HEK293 (cell line): ENCODE measurements around the gene STX10.

Experiments used
- FEZF1 ChIP-seq: fragments of 450-650 bp; formaldehyde crosslinking; IDR thresholded peaks from 2 replicates; pipeline ENCODE4 v1.5.1; 2016; ENCODE audit warnings: missing biosample characterization, missing genetic modification characterization
- KLF16 ChIP-seq: fragments of 450-650 bp; formaldehyde crosslinking; IDR thresholded peaks from 2 replicates; pipeline ENCODE4 v1.5.1; 2017; ENCODE audit warnings: missing biosample characterization, missing genetic modification characterization
- KLF17 ChIP-seq: fragments of 450-650 bp; formaldehyde crosslinking; IDR thresholded peaks from 2 replicates; pipeline ENCODE4 v1.5.1; 2016; ENCODE audit warnings: missing biosample characterization, missing genetic modification characterization
- WT1 ChIP-seq: fragments of 450-650 bp; formaldehyde crosslinking; IDR thresholded peaks from 2 replicates; pipeline ENCODE4 v1.5.1; 2016; ENCODE audit warnings: missing biosample characterization, missing genetic modification characterization
- ZBTB20 ChIP-seq: fragments of 450-650 bp; formaldehyde crosslinking; IDR thresholded peaks from 2 replicates; pipeline ENCODE4 v1.5.1; 2016; ENCODE audit warnings: missing biosample characterization, missing genetic modification characterization
- ZBTB21 ChIP-seq: fragments of 450-650 bp; formaldehyde crosslinking; IDR thresholded peaks from 2 replicates; pipeline ENCODE4 v1.5.1; 2017; ENCODE audit warnings: missing biosample characterization, missing genetic modification characterization
- ZBTB49 ChIP-seq: fragments of 450-650 bp; formaldehyde crosslinking; IDR thresholded peaks from 2 replicates; pipeline ENCODE4 v1.5.1; 2016; ENCODE audit warnings: missing biosample characterization, missing genetic modification characterization, low read depth
- ZFP69B ChIP-seq: fragments of 450-650 bp; formaldehyde crosslinking; IDR thresholded peaks from 2 replicates; pipeline ENCODE4 v1.5.1; 2016; ENCODE audit warnings: missing biosample characterization, missing genetic modification characterization
- ZNF155 ChIP-seq: fragments of 450-650 bp; formaldehyde crosslinking; IDR thresholded peaks from 2 replicates; pipeline ENCODE4 v1.5.1; 2016; ENCODE audit warnings: missing biosample characterization, missing genetic modification characterization
- ZNF2 ChIP-seq: fragments of 450-650 bp; formaldehyde crosslinking; IDR thresholded peaks from 2 replicates; pipeline ENCODE4 v1.5.1; 2016; ENCODE audit warnings: missing biosample characterization, missing genetic modification characterization
- ZNF266 ChIP-seq: fragments of 450-650 bp; formaldehyde crosslinking; IDR thresholded peaks from 2 replicates; pipeline ENCODE4 v1.5.1; 2016; ENCODE audit warnings: missing biosample characterization, missing genetic modification characterization, low read depth
- ZNF324 ChIP-seq: fragments of 450-650 bp; formaldehyde crosslinking; IDR thresholded peaks from 2 replicates; pipeline ENCODE4 v1.5.1; 2016; ENCODE audit warnings: missing biosample characterization, missing genetic modification characterization
- ZNF391 ChIP-seq: fragments of 450-650 bp; formaldehyde crosslinking; IDR thresholded peaks from 2 replicates; pipeline ENCODE4 v1.5.1; 2016; ENCODE audit warnings: low read depth, missing biosample characterization, missing genetic modification characterization, borderline replicate concordance
- ZNF426 ChIP-seq: fragments of 450-650 bp; formaldehyde crosslinking; IDR thresholded peaks from 2 replicates; pipeline ENCODE4 v1.5.1; 2017; ENCODE audit warnings: missing biosample characterization, missing genetic modification characterization, mild to moderate bottlenecking, inconsistent platforms, moderate library complexity
- ZNF433 ChIP-seq: fragments of 450-650 bp; formaldehyde crosslinking; IDR thresholded peaks from 2 replicates; pipeline ENCODE4 v1.5.1; 2016; ENCODE audit warnings: missing biosample characterization, missing genetic modification characterization, low read depth
- ZNF449 ChIP-seq: fragments of 450-650 bp; formaldehyde crosslinking; IDR thresholded peaks from 2 replicates; pipeline ENCODE4 v1.5.1; 2017; ENCODE audit warnings: missing biosample characterization, mild to moderate bottlenecking, missing genetic modification characterization, moderate library complexity
- ZNF501 ChIP-seq: fragments of 450-650 bp; formaldehyde crosslinking; IDR thresholded peaks from 2 replicates; pipeline ENCODE4 v1.5.1; 2016; ENCODE audit warnings: missing biosample characterization, missing genetic modification characterization
- ZNF513 ChIP-seq: fragments of 450-650 bp; IDR thresholded peaks from 2 replicates; pipeline ENCODE4 v1.5.1; 2018; ENCODE audit warnings: missing biosample characterization, missing genetic modification characterization
- ZNF514 ChIP-seq: fragments of 450-650 bp; formaldehyde crosslinking; IDR thresholded peaks from 2 replicates; pipeline ENCODE4 v1.5.1; 2016; ENCODE audit warnings: missing biosample characterization, missing genetic modification characterization
- ZNF560 ChIP-seq: fragments of 450-650 bp; formaldehyde crosslinking; IDR thresholded peaks from 2 replicates; pipeline ENCODE4 v1.5.1; 2017; ENCODE audit warnings: missing biosample characterization, missing genetic modification characterization, borderline replicate concordance
- ZNF624 ChIP-seq: fragments of 450-650 bp; formaldehyde crosslinking; IDR thresholded peaks from 2 replicates; pipeline ENCODE4 v1.5.1; 2017; ENCODE audit warnings: missing biosample characterization, missing genetic modification characterization
- ZNF747 ChIP-seq: fragments of 450-650 bp; formaldehyde crosslinking; IDR thresholded peaks from 2 replicates; pipeline ENCODE4 v1.5.1; 2016; ENCODE audit warnings: missing biosample characterization, missing genetic modification characterization
- ZNF843 ChIP-seq: fragments of 450-650 bp; formaldehyde crosslinking; IDR thresholded peaks from 2 replicates; pipeline ENCODE4 v1.5.1; 2016; ENCODE audit warnings: missing biosample characterization, missing genetic modification characterization
- ZSCAN30 ChIP-seq: fragments of 450-650 bp; IDR thresholded peaks from 2 replicates; pipeline ENCODE4 v1.5.1; 2018; ENCODE audit warnings: missing biosample characterization, mild to moderate bottlenecking, missing genetic modification characterization, moderate library complexity
- ZXDB ChIP-seq: fragments of 450-650 bp; formaldehyde crosslinking; IDR thresholded peaks from 2 replicates; pipeline ENCODE4 v1.5.1; 2016; ENCODE audit warnings: missing biosample characterization, missing genetic modification characterization
- TF ChIP-seq, protein P1 (sequence below): fragments of 450-650 bp; formaldehyde crosslinking; IDR thresholded peaks from 2 replicates; pipeline ENCODE4 v1.5.1; 2016; ENCODE audit warnings: missing biosample characterization, missing genetic modification characterization
- TF ChIP-seq, protein P2 (sequence below): fragments of 450-650 bp; formaldehyde crosslinking; IDR thresholded peaks from 2 replicates; pipeline ENCODE4 v1.5.1; 2016; ENCODE audit warnings: missing biosample characterization, missing genetic modification characterization
- TF ChIP-seq, protein P3 (sequence below): fragments of 450-650 bp; formaldehyde crosslinking; IDR thresholded peaks from 2 replicates; pipeline ENCODE4 v1.5.1; 2016; ENCODE audit warnings: missing biosample characterization, missing genetic modification characterization

STX10 gene

GRCh38 chr19:13151605-13152355, 1.6 kb upstream of the STX10 start (continued):
- TF ChIP-seq KLF17 (tag by site-specific recombination) (peak; percentile 47), ZSCAN30 (tag by site-specific recombination) (peak; percentile 60; the same call in 1 of the 2 replicates), ZBTB20 (tag by site-specific recombination) (peak; percentile 78; the same call in 1 of the 2 replicates), KLF16 (peak; percentile 93), ZNF843 (tag by site-specific recombination) (no peak; the same call in 1 of the 2 replicates), ZNF324 (peak; percentile 43; the same call in 1 of the 2 replicates), ZFP69B (peak; percentile 34; the same call in 1 of the 2 replicates), ZNF560 (no peak), ZNF747 (tag by site-specific recombination) (no peak), ZNF2 (no peak), ZNF426 (tag by site-specific recombination) (no peak), ZNF513 (tag by site-specific recombination) (no peak), ZNF449 (tag by site-specific recombination) (no peak), ZNF266 (tag by site-specific recombination) (no peak), ZBTB21 (tag by site-specific recombination) (peak; percentile 88; the same call in 1 of the 2 replicates), ZNF391 (tag by site-specific recombination) (no peak; the same call in 1 of the 2 replicates), ZXDB (tag by site-specific recombination) (peak; percentile 93), FEZF1 (tag by site-specific recombination) (no peak), ZBTB49 (tag by site-specific recombination) (no peak), WT1 (tag by site-specific recombination) (no peak), ZNF624 (no peak), ZNF155 (tag by site-specific recombination) (no peak), ZNF433 (tag by site-specific recombination) (no peak), ZNF501 (tag by site-specific recombination) (no peak; the same call in 1 of the 2 replicates), ZNF514 (tag by site-specific recombination) (no peak)
- TF ChIP-seq, protein P1, sequence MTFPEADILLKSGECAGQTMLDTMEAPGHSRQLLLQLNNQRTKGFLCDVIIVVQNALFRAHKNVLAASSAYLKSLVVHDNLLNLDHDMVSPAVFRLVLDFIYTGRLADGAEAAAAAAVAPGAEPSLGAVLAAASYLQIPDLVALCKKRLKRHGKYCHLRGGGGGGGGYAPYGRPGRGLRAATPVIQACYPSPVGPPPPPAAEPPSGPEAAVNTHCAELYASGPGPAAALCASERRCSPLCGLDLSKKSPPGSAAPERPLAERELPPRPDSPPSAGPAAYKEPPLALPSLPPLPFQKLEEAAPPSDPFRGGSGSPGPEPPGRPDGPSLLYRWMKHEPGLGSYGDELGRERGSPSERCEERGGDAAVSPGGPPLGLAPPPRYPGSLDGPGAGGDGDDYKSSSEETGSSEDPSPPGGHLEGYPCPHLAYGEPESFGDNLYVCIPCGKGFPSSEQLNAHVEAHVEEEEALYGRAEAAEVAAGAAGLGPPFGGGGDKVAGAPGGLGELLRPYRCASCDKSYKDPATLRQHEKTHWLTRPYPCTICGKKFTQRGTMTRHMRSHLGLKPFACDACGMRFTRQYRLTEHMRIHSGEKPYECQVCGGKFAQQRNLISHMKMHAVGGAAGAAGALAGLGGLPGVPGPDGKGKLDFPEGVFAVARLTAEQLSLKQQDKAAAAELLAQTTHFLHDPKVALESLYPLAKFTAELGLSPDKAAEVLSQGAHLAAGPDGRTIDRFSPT (tag by site-specific recombination) = no peak; the same call in 1 of the 2 replicates
- TF ChIP-seq, protein P2, sequence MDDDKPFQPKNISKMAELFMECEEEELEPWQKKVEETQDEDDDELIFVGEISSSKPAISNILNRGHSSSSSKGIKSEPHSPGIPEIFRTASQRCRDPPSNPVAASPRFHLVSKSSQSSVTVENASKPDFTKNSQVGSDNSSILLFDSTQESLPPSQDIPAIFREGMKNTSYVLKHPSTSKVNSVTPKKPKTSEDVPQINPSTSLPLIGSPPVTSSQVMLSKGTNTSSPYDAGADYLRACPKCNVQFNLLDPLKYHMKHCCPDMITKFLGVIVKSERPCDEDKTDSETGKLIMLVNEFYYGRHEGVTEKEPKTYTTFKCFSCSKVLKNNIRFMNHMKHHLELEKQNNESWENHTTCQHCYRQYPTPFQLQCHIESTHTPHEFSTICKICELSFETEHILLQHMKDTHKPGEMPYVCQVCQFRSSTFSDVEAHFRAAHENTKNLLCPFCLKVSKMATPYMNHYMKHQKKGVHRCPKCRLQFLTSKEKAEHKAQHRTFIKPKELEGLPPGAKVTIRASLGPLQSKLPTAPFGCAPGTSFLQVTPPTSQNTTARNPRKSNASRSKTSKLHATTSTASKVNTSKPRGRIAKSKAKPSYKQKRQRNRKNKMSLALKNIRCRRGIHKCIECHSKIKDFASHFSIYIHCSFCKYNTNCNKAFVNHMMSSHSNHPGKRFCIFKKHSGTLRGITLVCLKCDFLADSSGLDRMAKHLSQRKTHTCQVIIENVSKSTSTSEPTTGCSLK (tag by site-specific recombination) = no peak
- TF ChIP-seq, protein P3, sequence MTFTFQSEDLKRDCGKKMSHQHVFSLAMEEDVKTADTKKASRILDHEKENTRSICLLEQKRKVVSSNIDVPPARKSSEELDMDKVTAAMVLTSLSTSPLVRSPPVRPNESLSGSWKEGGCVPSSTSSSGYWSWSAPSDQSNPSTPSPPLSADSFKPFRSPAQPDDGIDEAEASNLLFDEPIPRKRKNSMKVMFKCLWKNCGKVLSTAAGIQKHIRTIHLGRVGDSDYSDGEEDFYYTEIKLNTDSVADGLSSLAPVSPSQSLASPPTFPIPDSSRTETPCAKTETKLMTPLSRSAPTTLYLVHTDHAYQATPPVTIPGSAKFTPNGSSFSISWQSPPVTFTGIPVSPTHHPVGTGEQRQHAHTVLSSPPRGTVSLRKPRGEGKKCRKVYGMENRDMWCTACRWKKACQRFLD (tag by site-specific recombination) = no peak
